COR-L47 (cell line): Measurements from ENCODE around the gene KDSR.

Experiments
- DNase-seq: peaks from one replicate; lab custom pipeline; 2025; lab: John Stamatoyannopoulos, UW

Gene KDSR

GRCh38 chr18:63306819-63307550, 60.0 kb downstream of the KDSR start:
- no peak for DNase-seq

GRCh38 chr18:63306249-63306648, 60.8 kb downstream of the KDSR start:
- DNase-seq: no peak

GRCh38 chr18:63303547-63303946, 63.5 kb downstream of the KDSR start:
- no peak for DNase-seq

- no peak for DNase-seq
Observed at GRCh38 chr18:63302636-63303405, 64.2 kb downstream of the KDSR start.

GRCh38 chr18:63302220-63302619, 64.8 kb downstream of the KDSR start:
- no peak for DNase-seq

- no peak for DNase-seq
Observed at GRCh38 chr18:63301434-63301833, 65.6 kb downstream of the KDSR start.

GRCh38 chr18:63299837-63300745, 66.9 kb downstream of the KDSR start:
- DNase-seq: no peak

GRCh38 chr18:63298400-63299365, 68.3 kb downstream of the KDSR start:
- no peak for DNase-seq

GRCh38 chr18:63297687-63298399, 69.2 kb downstream of the KDSR start:
- DNase-seq: no peak

- no peak for DNase-seq
Observed at GRCh38 chr18:63293935-63294334, 73.1 kb downstream of the KDSR start.

GRCh38 chr18:63292831-63293683, 73.9 kb downstream of the KDSR start:
- DNase-seq: no peak

- DNase-seq: no peak
Observed at GRCh38 chr18:63291278-63291677, 75.7 kb downstream of the KDSR start.

GRCh38 chr18:63290821-63291200, 76.2 kb downstream of the KDSR start:
- no peak for DNase-seq

GRCh38 chr18:63290166-63290820, 76.7 kb downstream of the KDSR start:
- no peak for DNase-seq

- no peak for DNase-seq
Observed at GRCh38 chr18:63288311-63288710, 78.7 kb downstream of the KDSR start.

- DNase-seq: no peak
Observed at GRCh38 chr18:63287691-63288220, 79.2 kb downstream of the KDSR start.

GRCh38 chr18:63286926-63287325, 80.1 kb downstream of the KDSR start:
- DNase-seq: no peak

- no peak for DNase-seq
Observed at GRCh38 chr18:63284827-63285733, 81.9 kb downstream of the KDSR start.
